ENCODE measurements around the gene HEG1.

DNA sequence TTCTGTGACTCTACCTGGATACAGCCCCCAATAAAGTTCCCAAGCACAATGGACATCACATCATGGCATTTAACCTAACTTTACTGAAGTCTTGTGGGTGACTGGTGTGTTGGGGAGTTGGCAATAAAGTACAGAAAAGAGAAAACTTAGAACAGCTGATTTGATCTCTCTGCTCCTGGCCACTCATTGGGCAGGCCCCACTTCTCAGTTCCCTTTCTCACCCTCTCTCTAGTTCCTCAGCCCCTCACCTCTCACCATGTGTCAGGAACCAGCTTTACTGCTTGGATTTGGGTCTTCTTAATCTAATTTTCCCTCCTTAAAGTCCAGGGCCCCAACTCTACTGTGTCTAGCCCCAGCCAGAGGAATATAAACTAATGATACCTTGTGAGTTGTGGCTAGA, 120.5 kb downstream of the HEG1 start:
- TF ChIP-seq, protein P1, sequence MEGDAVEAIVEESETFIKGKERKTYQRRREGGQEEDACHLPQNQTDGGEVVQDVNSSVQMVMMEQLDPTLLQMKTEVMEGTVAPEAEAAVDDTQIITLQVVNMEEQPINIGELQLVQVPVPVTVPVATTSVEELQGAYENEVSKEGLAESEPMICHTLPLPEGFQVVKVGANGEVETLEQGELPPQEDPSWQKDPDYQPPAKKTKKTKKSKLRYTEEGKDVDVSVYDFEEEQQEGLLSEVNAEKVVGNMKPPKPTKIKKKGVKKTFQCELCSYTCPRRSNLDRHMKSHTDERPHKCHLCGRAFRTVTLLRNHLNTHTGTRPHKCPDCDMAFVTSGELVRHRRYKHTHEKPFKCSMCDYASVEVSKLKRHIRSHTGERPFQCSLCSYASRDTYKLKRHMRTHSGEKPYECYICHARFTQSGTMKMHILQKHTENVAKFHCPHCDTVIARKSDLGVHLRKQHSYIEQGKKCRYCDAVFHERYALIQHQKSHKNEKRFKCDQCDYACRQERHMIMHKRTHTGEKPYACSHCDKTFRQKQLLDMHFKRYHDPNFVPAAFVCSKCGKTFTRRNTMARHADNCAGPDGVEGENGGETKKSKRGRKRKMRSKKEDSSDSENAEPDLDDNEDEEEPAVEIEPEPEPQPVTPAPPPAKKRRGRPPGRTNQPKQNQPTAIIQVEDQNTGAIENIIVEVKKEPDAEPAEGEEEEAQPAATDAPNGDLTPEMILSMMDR (IDR thresholded peaks at IDR 0.05 in 4 of 5, conservative IDR thresholded peaks at IDR 0.05 in 1 of 5), result no peak
- TF ChIP-seq POLR2A (IDR thresholded peaks at IDR 0.05), result no peak

All from gastrocnemius medialis (tissue), 4 donors.